Thymus (tissue), 11 donors: ENCODE data around the gene LRRC27. TPM values are rescaled to one million over a fixed set of nuclear protein-coding genes. Genes with fewer than 3 reads are reported as not detected.

Experiments used
- DNase-seq, 9 donors: peaks; one replicate each; pipeline ENCODE4 v3.0.0-alpha.2; 2013; ENCODE audit warnings: low spot score in 9 of 9, low read depth in 6 of 9, missing footprints in 1 of 9
- H3K27ac ChIP-seq, 2 donors: one replicate each; pipeline ENCODE4 v1.5.1; 2013; ENCODE audit warnings: control low read depth in 1 of 2, low read depth in 1 of 2, low read length in 1 of 2, mild to moderate bottlenecking in 1 of 2, moderate library complexity in 1 of 2
- H3K27me3 ChIP-seq, 2 donors: one replicate each; pipeline ENCODE4 v1.5.1; 2013; ENCODE audit warnings: low read length in 1 of 2; ENCODE audit not compliant: control insufficient read depth in 2 of 2, insufficient read depth in 1 of 2
- H3K36me3 ChIP-seq, 2 donors: one replicate each; pipeline ENCODE4 v1.5.1; 2013; ENCODE audit warnings: low read length in 1 of 2, mild to moderate bottlenecking in 1 of 2, moderate library complexity in 1 of 2; ENCODE audit not compliant: control insufficient read depth in 2 of 2, insufficient read depth in 2 of 2
- H3K4me1 ChIP-seq, 2 donors: one replicate each; pipeline ENCODE4 v1.5.1; 2013; ENCODE audit warnings: low read length in 2 of 2; ENCODE audit not compliant: control insufficient read depth in 2 of 2, insufficient read depth in 2 of 2
- H3K4me3 ChIP-seq, 2 donors: one replicate each; pipeline ENCODE4 v1.5.1; 2013; ENCODE audit warnings: low read length in 2 of 2, control low read depth in 1 of 2, mild to moderate bottlenecking in 1 of 2
- H3K9me3 ChIP-seq, 2 donors: one replicate each; pipeline ENCODE4 v1.5.1; 2013; ENCODE audit warnings: low read length in 1 of 2, mild to moderate bottlenecking in 1 of 2; ENCODE audit not compliant: control insufficient read depth in 2 of 2, insufficient read depth in 1 of 2
- WGBS: extraction: QIAGEN DNeasy Blood & Tissue Kit; methylation state at CpG from one replicate; pipeline ENCODE4 v1.1.7; 2013; 5-methylcytosine and 5-hydroxymethylcytosine counted together
- polyA plus RNA-seq: library from polyadenylated mRNA; stranded (reverse); fragments of 200-250 nt; gene quantifications from one replicate; pipeline ENCODE4 v1.2.3, GENCODE V29; 2013
- total RNA-seq: library from RNA; stranded (reverse); fragments of 120-200 nt; gene quantifications from one replicate; pipeline ENCODE4 v1.2.4, GENCODE V29; 2013
- donor health status: healthy.

The LRRC27 gene
- total and polyA plus RNA-seq, 2 donors: 7.6 to 8.7 TPM

GRCh38 chr10:132364594-132364970 is 32.6 kb downstream of the LRRC27 start:
- no peaks in the 10 kb centered on the region for H3K4me1 ChIP-seq
- peaks cover 0 to 3% of the 10 kb centered on the region in 2 donors for H3K9me3 ChIP-seq
- WGBS: 90% methylated on average over 14 of the region's 14 CpGs
- peaks cover 10 to 18% of the 10 kb centered on the region in 2 donors for H3K36me3 ChIP-seq
- no peak overlapping the region for H3K4me3 ChIP-seq
- H3K27me3 ChIP-seq: no peaks in the 10 kb centered on the region
- DNase-seq: peak in 1 of 9 donors; percentile 25
- no peak overlapping the region for H3K27ac ChIP-seq

DNA sequence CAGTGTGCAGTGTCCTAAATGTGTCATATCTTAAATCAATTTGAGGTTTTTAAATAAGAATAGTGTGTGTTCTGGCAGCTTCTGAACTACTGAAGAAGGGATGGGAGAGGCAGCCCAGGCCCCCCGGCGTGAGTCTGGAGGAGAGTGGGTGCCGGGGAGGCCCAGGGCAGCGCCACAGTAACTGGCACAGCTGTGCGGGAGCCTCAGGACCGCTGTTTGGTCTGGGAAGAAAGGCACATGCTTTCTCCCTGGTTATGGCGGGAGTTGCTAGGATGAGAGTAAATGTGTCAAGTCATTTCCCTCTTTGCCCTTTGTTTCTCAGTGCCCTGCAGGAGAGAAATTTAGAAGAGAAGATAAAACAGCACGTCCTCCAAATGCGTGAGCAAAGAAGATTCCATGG is 33.1 kb downstream of the LRRC27 start:
- Histone ChIP-seq H3K27ac (no peak overlapping the region), H3K36me3 (peaks cover 10 to 18% of the 10 kb centered on the region in 2 donors), H3K4me1 (no peaks in the 10 kb centered on the region), H3K9me3 (peaks cover 0 to 3% of the 10 kb centered on the region in 2 donors), H3K4me3 (no peak overlapping the region), H3K27me3 (no peaks in the 10 kb centered on the region)
- WGBS: 77% methylated on average over 9 of the region's 9 CpGs
- no peak for DNase-seq

- 96% methylated on average over 8 of the region's 8 CpGs for WGBS
- H3K4me3 ChIP-seq: no peak overlapping the region
- H3K27me3 ChIP-seq: no peaks in the 10 kb centered on the region
- peaks cover 10 to 18% of the 10 kb centered on the region in 2 donors for H3K36me3 ChIP-seq
- no peak overlapping the region for H3K27ac ChIP-seq
- peaks cover 0 to 3% of the 10 kb centered on the region in 2 donors for H3K9me3 ChIP-seq
- no peaks in the 10 kb centered on the region for H3K4me1 ChIP-seq
- no peak for DNase-seq
Measured at GRCh38 chr10:132366006-132366405, 34.0 kb downstream of the LRRC27 start.

- H3K36me3 ChIP-seq: peaks cover 6 to 18% of the 10 kb centered on the region in 2 donors
- WGBS: 90% methylated on average over 9 of the region's 9 CpGs
- no peak for DNase-seq
- H3K9me3 ChIP-seq: peaks cover 0 to 3% of the 10 kb centered on the region in 2 donors
- no peak overlapping the region for H3K27ac ChIP-seq
- peaks cover 0 to 3% of the 10 kb centered on the region in 2 donors for H3K4me1 ChIP-seq
- no peaks in the 10 kb centered on the region for H3K27me3 ChIP-seq
- H3K4me3 ChIP-seq: no peak overlapping the region
Measured at GRCh38 chr10:132366499-132366898, 34.5 kb downstream of the LRRC27 start.

DNA sequence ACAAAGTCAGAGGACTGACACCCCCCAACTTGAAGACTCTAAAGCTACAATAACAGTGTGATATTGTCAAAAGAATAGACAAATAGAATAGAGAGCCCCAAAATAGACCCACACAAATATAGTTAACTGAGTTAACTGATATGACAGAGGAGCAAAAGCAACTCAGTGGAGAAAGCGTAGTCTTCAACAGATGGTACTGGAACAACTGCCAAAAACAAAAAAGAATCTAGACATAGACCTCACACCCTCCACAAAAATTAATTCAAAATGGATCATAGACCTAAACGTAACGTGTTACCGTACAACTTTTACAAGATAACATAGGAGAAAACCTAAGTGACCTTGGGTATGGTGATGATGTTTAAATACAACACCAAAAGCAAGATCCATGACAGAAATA is 36.4 kb downstream of the LRRC27 start:
- Histone ChIP-seq H3K9me3 (peaks cover 3 to 4% of the 10 kb centered on the region in 2 donors), H3K27ac (no peak overlapping the region), H3K4me3 (no peak overlapping the region), H3K27me3 (no peaks in the 10 kb centered on the region), H3K36me3 (peaks cover 5 to 13% of the 10 kb centered on the region in 2 donors), H3K4me1 (peaks cover 0 to 8% of the 10 kb centered on the region in 2 donors)
- no peak for DNase-seq
- WGBS: 87% methylated on average over 4 of the region's 4 CpGs

DNA sequence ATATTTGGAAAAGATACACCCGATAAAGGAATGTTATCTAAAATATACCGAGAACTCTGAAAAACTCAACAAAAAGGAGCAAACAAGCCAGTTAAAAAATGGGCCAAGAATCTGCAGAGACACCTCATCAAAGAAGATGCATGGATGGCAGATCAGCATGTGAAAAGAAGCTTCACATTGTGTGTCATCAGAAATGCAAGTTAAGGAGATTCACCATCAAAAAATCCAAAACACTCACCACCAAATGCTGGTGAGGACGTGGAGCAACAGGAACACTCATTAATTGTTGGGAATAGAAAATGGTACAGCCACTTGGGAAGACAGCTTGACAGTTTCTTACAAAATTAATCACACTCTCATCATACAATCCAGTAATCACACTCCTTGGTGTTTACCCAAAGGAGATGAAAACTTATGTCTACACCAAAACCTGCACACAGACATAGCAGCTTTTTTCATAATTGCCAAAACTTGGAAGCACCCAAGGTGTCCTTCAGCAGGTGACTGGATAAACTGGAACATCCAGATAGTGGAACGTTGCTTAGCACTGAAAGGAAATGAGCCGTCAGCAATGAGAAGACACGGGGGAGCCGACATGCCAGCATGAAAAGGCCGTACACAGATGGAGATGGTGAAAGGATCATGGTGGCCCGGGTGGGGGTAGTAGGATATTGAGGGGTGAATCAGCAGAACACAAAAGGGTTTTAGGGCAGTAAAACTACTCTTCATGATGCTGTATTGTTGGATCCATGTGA is 37.1 kb downstream of the LRRC27 start:
- peaks cover 5 to 12% of the 10 kb centered on the region in 2 donors for H3K36me3 ChIP-seq
- no peak overlapping the region for H3K27ac ChIP-seq
- no peak overlapping the region for H3K4me3 ChIP-seq
- DNase-seq: no peak
- no peaks in the 10 kb centered on the region for H3K27me3 ChIP-seq
- H3K4me1 ChIP-seq: peaks cover 0 to 8% of the 10 kb centered on the region in 2 donors
- 91% methylated on average over 9 of the region's 9 CpGs for WGBS
- peaks cover 3 to 4% of the 10 kb centered on the region in 2 donors for H3K9me3 ChIP-seq

DNA sequence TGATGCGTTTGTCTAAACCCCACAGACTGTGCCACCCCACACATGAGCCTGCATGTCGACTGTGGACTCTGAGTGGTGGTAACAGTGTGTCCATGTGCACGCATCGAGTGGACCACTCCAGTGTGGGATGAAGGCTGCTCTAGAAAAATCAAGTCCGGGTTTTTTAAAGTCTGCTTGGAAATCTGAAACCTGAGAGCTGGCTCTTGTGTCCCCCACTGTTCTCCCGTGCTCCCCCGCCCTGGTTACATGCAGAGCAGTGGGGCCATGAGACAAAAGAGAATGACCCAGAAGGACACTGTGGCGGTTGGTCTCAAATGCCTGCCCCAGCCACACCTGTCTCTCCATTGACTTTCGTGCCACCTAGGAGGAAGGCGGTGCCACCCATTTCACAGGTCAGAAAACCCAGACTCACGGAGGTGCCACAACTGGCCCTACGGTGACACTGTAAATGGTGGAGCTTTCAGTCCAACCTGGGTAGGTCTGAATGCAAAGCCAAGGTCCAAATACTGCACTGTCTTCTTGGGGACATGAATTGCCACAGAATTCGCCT is 37.7 kb downstream of the LRRC27 start:
- DNase-seq: no peak
- Histone ChIP-seq H3K36me3 (peaks cover 5 to 7% of the 10 kb centered on the region in 2 donors), H3K27ac (no peak overlapping the region), H3K9me3 (peaks cover 0 to 4% of the 10 kb centered on the region in 2 donors), H3K27me3 (no peaks in the 10 kb centered on the region), H3K4me3 (no peak overlapping the region), H3K4me1 (peaks cover 0 to 8% of the 10 kb centered on the region in 2 donors)
- 97% methylated on average over 13 of the region's 13 CpGs for WGBS

GRCh38 chr10:132370426-132371340 is 38.7 kb downstream of the LRRC27 start:
- DNase-seq: no peak
- 99% methylated on average over 31 of the region's 31 CpGs for WGBS
- H3K27ac ChIP-seq: no peak overlapping the region

More at GRCh38 chr10:132370426-132371340, 38.7 kb downstream of the LRRC27 start:
- Histone ChIP-seq H3K36me3 (peaks cover 5% of the 10 kb centered on the region in 2 donors), H3K4me1 (peaks cover 0 to 8% of the 10 kb centered on the region in 2 donors), H3K9me3 (peaks cover 0 to 4% of the 10 kb centered on the region in 2 donors), H3K27me3 (no peaks in the 10 kb centered on the region), H3K4me3 (no peak overlapping the region)
